Activated T-helper 1 cell treated with Interleukin-2 at 50 U/mL for 16 hours (primary cell): Measurements from ENCODE around the gene H19.

Experiments used
- DNase-seq: peaks from one replicate; pipeline ENCODE4 v3.0.0-alpha.2; 2020; ENCODE audit warnings: low read depth

Gene H19

DNA sequence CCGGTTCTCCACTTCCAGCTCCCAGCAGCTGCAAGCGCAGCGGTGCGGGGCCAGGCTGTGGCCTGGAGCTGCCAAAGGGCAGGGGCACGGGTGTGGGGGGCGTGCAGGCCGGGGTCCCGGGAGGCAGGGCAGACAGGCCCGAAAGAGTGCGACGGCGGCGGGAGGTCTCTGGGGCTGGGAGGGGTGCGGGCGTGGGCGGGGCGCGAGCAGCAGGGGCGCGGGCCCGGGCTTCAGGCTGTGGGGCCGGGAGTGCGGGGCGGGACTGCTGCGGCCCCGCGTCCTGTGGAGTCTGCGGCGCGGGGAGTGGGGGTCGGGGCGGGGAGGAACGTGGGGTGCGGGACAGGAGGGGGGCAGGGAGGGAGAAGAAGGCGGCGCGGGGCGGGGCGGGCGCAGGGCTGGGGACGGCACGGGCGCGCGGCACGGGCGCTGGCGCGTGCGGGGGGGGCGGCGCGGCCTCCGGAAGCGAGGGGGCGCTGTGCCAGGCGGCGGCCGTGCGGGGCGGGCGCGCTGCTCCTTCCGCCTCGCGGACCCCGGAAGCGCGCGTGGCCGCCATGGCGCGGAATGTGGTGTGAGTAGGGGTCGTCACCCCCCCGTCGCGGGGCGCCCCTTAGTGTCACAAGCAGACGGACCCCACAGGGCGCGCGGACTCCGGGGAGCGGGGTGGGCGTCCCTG lies 50.7 kb downstream of the H19 start, which contains the start of gene MRPL23:
MRPL23 (plus strand) TSS at position 521 of the 673 bp plus-strand sequence; CDS start at position 552, 31 bp downstream.
- no peak for DNase-seq
